GM20000 (cell line): ENCODE data around the gene FOXQ1.

Experiments used
- DNase-seq: peaks from one replicate; pipeline ENCODE4 v3.0.0; 2012; ENCODE audit warnings: low spot score
- CTCF ChIP-seq: IDR thresholded peaks from 2 replicates; pipeline ENCODE4 v1.5.1; 2012; ENCODE audit warnings: mild to moderate bottlenecking, control low read depth; ENCODE audit errors: extremely low read depth, missing control alignments

FOXQ1 gene

GRCh38 chr6:1281746-1282145 is 30.2 kb upstream of the FOXQ1 start:
- no peak for DNase-seq
- TF ChIP-seq CTCF, result no peak

GRCh38 chr6:1283501-1283900 is 28.4 kb upstream of the FOXQ1 start:
- DNase-seq, result no peak
- TF ChIP-seq CTCF, result no peak

- no peak for DNase-seq
- TF ChIP-seq CTCF, result no peak
Observed at GRCh38 chr6:1285556-1285955, 26.3 kb upstream of the FOXQ1 start.

DNA sequence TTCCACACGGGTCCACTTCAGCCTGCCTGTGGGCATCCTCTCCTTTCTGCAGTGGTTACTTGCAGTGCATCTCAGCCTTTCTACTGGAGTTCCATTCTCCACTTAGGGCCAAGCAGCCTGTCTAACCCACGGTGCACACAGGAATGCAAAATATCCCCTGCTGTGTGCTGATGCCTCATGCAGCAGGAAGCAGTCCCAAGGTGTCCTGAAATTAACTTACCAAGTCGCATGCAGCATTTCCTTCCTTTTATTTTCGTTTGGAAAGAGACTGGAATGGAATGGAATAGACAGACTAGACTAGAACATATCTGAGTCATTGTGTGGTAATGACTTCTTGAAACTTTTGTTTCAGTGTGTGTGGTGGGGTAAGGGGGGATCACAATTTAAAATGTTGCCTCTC is 25.9 kb upstream of the FOXQ1 start:
- DNase-seq, result no peak
- TF ChIP-seq CTCF, result no peak

GRCh38 chr6:1287103-1287591 is 24.8 kb upstream of the FOXQ1 start:
- DNase-seq, result no peak
- TF ChIP-seq CTCF, result no peak

GRCh38 chr6:1290086-1290485 is 21.8 kb upstream of the FOXQ1 start:
- DNase-seq, result no peak
- no peak for TF ChIP-seq CTCF

DNA sequence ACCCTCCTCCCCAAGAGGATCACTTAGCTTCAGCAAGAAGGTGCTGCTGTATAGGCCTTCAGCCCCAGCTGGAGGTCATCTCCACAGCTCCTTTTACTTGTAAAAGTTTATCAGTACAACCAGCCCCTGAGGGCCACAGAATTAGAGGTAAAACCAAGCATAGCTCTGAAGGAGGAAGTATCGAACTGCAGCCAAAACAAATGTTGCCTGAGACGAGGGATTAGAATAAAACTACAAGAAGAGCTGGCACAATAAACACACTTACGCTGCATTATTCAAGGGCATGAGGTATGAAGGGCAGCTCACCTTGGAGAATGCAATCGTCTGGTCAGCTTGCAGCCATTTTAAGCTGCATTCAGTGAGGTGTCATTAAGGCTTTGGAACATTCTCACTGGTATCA is 21.1 kb upstream of the FOXQ1 start:
- no peak for DNase-seq
- TF ChIP-seq CTCF, result no peak

DNA sequence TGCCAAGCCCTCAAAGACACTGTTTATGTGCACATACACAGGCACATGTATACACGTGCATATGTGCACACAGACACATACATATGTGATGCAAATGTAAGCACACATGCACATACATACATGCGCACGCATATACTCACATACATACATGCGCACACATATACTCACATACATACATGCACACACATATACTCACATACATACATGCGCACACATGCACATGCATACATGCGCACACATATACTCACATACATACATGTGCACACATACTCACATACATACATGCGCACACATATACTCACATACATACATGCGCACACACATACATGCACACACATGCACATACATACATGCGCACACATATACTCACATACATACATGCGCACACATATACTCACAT is 20.5 kb upstream of the FOXQ1 start:
- TF ChIP-seq CTCF, result no peak
- DNase-seq, result no peak
